K562 (cell line): ENCODE results near the gene SPON1.

Source experiments
- GABPB1 ChIP-seq: sonication (generic); formaldehyde crosslinking; IDR thresholded peaks from 2 replicates; pipeline ENCODE4 v1.8.0; 2022; ENCODE audit warnings: mild to moderate bottlenecking, missing genetic modification reagents
- HMG20B ChIP-seq: fragments of 250-450 bp; sonication (Bioruptor Pico); IDR thresholded peaks from 2 replicates; pipeline ENCODE4 v1.5.0; 2021; ENCODE audit warnings: mild to moderate bottlenecking
- MXI1 ChIP-seq: IDR thresholded peaks from 2 replicates; pipeline ENCODE4 v1.6.1; 2011; ENCODE audit warnings: low read depth, mild to moderate bottlenecking, improper control_type of control experiment, low read length
- RFX1 ChIP-seq: fragments of 450-650 bp; IDR thresholded peaks from 2 replicates; pipeline ENCODE4 v1.6.1; 2016; ENCODE audit warnings: mild to moderate bottlenecking, moderate library complexity
- TFAM ChIP-seq: fragments of 250-450 bp; sonication (Bioruptor Pico); conservative IDR thresholded peaks from 2 replicates; pipeline ENCODE4 v1.5.0; 2021; ENCODE audit warnings: mild to moderate bottlenecking, moderate library complexity
- TF ChIP-seq, protein P1 (sequence below): fragments of 450-650 bp; formaldehyde crosslinking; IDR thresholded peaks from 2 replicates; pipeline ENCODE4 v1.4.0; 2022; ENCODE audit warnings: missing genetic modification characterization
- TF ChIP-seq, protein P2 (sequence below), 3 experiments: IDR thresholded peaks in 2 of 3; conservative IDR thresholded peaks in 1 of 3; 2 replicates each; pipeline ENCODE4 v1.5.1; 2011 to 2012; ENCODE audit warnings: low read length in 3 of 3, mild to moderate bottlenecking in 3 of 3, control low read depth in 2 of 3, improper control_type of control experiment in 1 of 3, inconsistent platforms in 1 of 3, low read depth in 1 of 3, mixed read lengths in 1 of 3, moderate library complexity in 1 of 3; ENCODE audit not compliant: insufficient read depth in 2 of 3
- TF ChIP-seq, protein P3 (sequence below): fragments of 450-650 bp; formaldehyde crosslinking; IDR thresholded peaks from 2 replicates; pipeline ENCODE4 v1.4.0; 2020; ENCODE audit warnings: mild to moderate bottlenecking, mixed read lengths
- TF ChIP-seq, protein P4 (sequence below): sonication (generic); formaldehyde crosslinking; IDR thresholded peaks from 2 replicates; pipeline ENCODE4 v1.8.1; 2023; ENCODE audit warnings: mild to moderate bottlenecking, missing genetic modification reagents

DNA sequence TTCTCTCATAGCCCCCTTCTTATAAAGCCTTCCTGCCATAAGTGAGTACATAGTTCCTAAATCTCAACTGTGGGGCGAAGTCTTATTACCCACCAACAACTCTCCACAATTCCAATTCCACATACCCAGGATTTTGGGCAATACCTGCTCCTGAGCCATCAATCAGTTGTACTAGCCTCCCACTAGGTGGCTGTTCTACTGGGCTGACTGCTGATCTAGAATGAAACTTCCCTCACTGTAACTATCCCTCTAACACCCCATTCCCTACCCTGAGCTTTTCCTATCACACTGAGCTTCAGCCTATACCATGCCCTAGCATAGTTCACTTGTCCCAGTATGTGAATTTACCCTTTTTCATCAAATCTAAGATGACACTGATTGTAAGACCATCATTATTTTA, 344.0 kb downstream of the SPON1 start:
- TF ChIP-seq RFX1 = no peak
- TF ChIP-seq GABPB1 = no peak
- no peak for TF ChIP-seq HMG20B (CRISPR knock-in tag)
- TF ChIP-seq, protein P1, sequence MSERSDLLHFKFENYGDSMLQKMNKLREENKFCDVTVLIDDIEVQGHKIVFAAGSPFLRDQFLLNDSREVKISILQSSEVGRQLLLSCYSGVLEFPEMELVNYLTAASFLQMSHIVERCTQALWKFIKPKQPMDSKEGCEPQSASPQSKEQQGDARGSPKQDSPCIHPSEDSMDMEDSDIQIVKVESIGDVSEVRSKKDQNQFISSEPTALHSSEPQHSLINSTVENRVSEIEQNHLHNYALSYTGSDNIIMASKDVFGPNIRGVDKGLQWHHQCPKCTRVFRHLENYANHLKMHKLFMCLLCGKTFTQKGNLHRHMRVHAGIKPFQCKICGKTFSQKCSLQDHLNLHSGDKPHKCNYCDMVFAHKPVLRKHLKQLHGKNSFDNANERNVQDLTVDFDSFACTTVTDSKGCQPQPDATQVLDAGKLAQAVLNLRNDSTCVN (CRISPR knock-in tag) = no peak
- TF ChIP-seq, protein P2, sequence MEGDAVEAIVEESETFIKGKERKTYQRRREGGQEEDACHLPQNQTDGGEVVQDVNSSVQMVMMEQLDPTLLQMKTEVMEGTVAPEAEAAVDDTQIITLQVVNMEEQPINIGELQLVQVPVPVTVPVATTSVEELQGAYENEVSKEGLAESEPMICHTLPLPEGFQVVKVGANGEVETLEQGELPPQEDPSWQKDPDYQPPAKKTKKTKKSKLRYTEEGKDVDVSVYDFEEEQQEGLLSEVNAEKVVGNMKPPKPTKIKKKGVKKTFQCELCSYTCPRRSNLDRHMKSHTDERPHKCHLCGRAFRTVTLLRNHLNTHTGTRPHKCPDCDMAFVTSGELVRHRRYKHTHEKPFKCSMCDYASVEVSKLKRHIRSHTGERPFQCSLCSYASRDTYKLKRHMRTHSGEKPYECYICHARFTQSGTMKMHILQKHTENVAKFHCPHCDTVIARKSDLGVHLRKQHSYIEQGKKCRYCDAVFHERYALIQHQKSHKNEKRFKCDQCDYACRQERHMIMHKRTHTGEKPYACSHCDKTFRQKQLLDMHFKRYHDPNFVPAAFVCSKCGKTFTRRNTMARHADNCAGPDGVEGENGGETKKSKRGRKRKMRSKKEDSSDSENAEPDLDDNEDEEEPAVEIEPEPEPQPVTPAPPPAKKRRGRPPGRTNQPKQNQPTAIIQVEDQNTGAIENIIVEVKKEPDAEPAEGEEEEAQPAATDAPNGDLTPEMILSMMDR (IDR thresholded peaks at IDR 0.05 in 2 of 3, conservative IDR thresholded peaks at IDR 0.05 in 1 of 3; ENCODE audit: insufficient read depth in 2 of 3, low read depth in 1 of 3, low read length in 3 of 3) = no peak
- TF ChIP-seq, protein P3, sequence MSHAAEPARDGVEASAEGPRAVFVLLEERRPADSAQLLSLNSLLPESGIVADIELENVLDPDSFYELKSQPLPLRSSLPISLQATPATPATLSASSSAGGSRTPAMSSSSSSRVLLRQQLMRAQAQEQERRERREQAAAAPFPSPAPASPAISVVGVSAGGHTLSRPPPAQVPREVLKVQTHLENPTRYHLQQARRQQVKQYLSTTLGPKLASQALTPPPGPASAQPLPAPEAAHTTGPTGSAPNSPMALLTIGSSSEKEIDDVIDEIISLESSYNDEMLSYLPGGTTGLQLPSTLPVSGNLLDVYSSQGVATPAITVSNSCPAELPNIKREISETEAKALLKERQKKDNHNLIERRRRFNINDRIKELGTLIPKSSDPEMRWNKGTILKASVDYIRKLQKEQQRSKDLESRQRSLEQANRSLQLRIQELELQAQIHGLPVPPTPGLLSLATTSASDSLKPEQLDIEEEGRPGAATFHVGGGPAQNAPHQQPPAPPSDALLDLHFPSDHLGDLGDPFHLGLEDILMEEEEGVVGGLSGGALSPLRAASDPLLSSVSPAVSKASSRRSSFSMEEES (CRISPR knock-in tag) = no peak
- no peak for TF ChIP-seq MXI1
- no peak for TF ChIP-seq TFAM
- TF ChIP-seq, protein P4, sequence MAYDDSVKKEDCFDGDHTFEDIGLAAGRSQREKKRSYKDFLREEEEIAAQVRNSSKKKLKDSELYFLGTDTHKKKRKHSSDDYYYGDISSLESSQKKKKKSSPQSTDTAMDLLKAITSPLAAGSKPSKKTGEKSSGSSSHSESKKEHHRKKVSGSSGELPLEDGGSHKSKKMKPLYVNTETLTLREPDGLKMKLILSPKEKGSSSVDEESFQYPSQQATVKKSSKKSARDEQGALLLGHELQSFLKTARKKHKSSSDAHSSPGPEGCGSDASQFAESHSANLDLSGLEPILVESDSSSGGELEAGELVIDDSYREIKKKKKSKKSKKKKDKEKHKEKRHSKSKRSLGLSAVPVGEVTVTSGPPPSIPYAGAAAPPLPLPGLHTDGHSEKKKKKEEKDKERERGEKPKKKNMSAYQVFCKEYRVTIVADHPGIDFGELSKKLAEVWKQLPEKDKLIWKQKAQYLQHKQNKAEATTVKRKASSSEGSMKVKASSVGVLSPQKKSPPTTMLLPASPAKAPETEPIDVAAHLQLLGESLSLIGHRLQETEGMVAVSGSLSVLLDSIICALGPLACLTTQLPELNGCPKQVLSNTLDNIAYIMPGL (CRISPR knock-in tag) = no peak
